Uterus (tissue), 4 donors: ENCODE data around the gene C1QTNF7. TPM values are rescaled to one million over a fixed set of nuclear protein-coding genes. Genes with fewer than 3 reads are reported as not detected.

Source experiments
- DNase-seq, 2 donors: peaks; one replicate each; pipeline ENCODE4 v3.0.0-alpha.2; 2019 to 2020
- H3K27ac ChIP-seq, 2 donors: fragments of 200-600 bp; sonication (generic); 1 replicate in 1 of 2; 2 replicates in 1 of 2; pipeline ENCODE4 v1.5.1; 2016 to 2018
- H3K27me3 ChIP-seq, 2 donors: fragments of 200-600 bp; sonication (generic); one replicate each; pipeline ENCODE4 v1.5.1; 2018 to 2019; ENCODE audit warnings: control low read depth in 1 of 2
- H3K36me3 ChIP-seq, 2 donors: fragments of 200-600 bp; sonication (generic); one replicate each; pipeline ENCODE4 v1.5.1; 2019; ENCODE audit warnings: control low read depth in 1 of 2
- H3K4me1 ChIP-seq, 2 donors: fragments of 200-600 bp; sonication (generic); one replicate each; pipeline ENCODE4 v1.5.1; 2018 to 2019; ENCODE audit warnings: control low read depth in 1 of 2
- H3K4me3 ChIP-seq, 2 donors: fragments of 200-600 bp; sonication (generic); 1 replicate in 1 of 2; 2 replicates in 1 of 2; pipeline ENCODE4 v1.5.1; 2018 to 2019; ENCODE audit warnings: mild to moderate bottlenecking in 1 of 2
- H3K9me3 ChIP-seq, 2 donors: fragments of 200-600 bp; sonication (generic); one replicate each; pipeline ENCODE4 v1.5.1; 2019; ENCODE audit warnings: control low read depth in 1 of 2
- CTCF ChIP-seq, 4 experiments: fragments of 200-600 bp in 2 of 4; fragments of 450-650 bp in 2 of 4; sonication (generic) in 2 of 4; IDR thresholded peaks; one replicate each; pipeline ENCODE4 v1.5.1; 2016 to 2019; ENCODE audit warnings: antibody characterized with exemption in 4 of 4, mild to moderate bottlenecking in 2 of 4, moderate library complexity in 1 of 4
- POLR2A ChIP-seq, 2 donors: fragments of 450-650 bp; IDR thresholded peaks; one replicate each; pipeline ENCODE4 v1.6.1; 2016; ENCODE audit warnings: antibody characterized with exemption in 2 of 2, mild to moderate bottlenecking in 1 of 2, moderate library complexity in 1 of 2
- intact Hi-C: fragments of 100-400 bp; cut with DNase I; formaldehyde crosslinking; loops from one replicate; pipeline ENCODE4 v1.15.1; 2023; ENCODE audit warnings: low total_unique reads
- total RNA-seq, 4 donors: library from RNA; depleted of rRNA in 3 of 4; stranded (reverse); fragments of >200 nt in 3 of 4; gene quantifications; one replicate each; pipeline versions ENCODE4 v1.1.0 to v1.2.4, GENCODE V29; 2014 to 2023
- donor health status: DM: yes; HTN: yes; CAD: no.

C1QTNF7 gene
- total RNA-seq, 4 donors from 2014 or later, result 6.1 to 31.5 (median 12.9) TPM

DNA sequence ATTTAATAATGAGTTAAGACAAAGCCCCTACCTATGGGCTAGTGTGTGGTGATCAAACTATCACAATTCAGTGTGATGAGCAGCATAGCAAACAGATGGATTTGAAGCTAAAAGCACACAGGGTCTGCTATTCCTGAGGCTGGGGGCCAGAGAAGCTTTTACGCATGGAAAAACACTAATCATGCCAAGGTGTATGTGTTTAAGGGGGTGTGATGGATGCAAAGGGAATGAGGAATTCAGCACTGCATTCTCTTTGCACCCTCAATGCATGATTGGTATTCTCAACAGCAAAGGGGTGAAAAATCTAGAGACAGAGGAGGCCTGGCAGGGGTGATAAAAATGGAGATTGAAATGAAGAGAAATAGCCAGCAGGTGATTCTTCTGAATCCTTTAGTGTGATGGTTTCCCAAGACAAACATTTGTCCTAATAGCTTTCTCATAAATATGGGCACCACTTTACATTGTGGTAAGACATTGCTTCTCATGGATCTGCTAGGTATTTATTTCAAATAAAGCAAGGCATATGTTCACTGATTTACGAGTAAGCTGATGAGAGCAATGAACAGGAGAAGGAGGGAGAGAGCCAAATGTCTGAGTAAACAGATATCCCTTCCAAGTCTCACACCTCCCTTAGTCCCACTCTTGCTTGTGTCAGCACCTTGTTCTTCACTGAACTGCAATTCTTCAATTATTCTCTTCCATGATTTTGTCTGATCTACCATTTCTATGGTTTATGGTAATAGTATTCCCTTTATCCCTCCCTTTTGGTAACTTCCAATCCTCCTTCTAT, 15.7 kb downstream of the C1QTNF7 start:
- Histone ChIP-seq H3K4me3 (no peak overlapping the region), H3K4me1 (no peaks in the 10 kb centered on the region), H3K36me3 (no peaks in the 10 kb centered on the region), H3K9me3 (no peaks in the 10 kb centered on the region), H3K27ac (no peak overlapping the region), H3K27me3 (no peaks in the 10 kb centered on the region)
- no peak for DNase-seq
- intact Hi-C loops, result no loop called here
- no peak for TF ChIP-seq CTCF (IDR thresholded peaks at IDR 0.05)
- TF ChIP-seq POLR2A (IDR thresholded peaks at IDR 0.05), result no peak

DNA sequence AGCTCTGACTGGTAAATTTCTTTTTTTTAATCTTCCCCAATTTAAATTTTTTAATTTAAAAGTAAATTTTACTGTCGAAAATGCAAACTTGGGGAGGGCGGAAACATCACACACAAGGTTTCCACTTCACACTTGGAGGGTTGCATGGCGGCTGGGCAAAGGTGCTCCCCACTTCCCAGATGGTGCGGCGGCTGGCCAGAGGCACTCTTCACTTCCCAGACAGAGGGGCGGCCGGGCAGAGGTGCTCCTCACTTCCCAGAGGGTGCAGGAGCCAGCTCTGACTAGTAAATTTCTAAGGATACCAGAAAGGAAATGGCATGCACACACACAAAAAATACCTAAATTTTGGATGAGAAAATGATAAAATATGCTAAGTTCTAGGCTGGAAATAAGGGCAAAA, 16.4 kb downstream of the C1QTNF7 start:
- no peak overlapping the region for H3K27ac ChIP-seq
- intact Hi-C loops, result no loop called here
- H3K9me3 ChIP-seq, result no peaks in the 10 kb centered on the region
- H3K36me3 ChIP-seq, result no peaks in the 10 kb centered on the region
- DNase-seq, result no peak
- H3K4me1 ChIP-seq, result no peaks in the 10 kb centered on the region
- no peak for TF ChIP-seq CTCF (IDR thresholded peaks at IDR 0.05)
- no peak for TF ChIP-seq POLR2A (IDR thresholded peaks at IDR 0.05)
- H3K27me3 ChIP-seq, result no peaks in the 10 kb centered on the region
- H3K4me3 ChIP-seq, result no peak overlapping the region

- Histone ChIP-seq H3K27me3 (no peaks in the 10 kb centered on the region), H3K27ac (no peak overlapping the region), H3K4me3 (no peak overlapping the region), H3K4me1 (no peaks in the 10 kb centered on the region), H3K36me3 (no peaks in the 10 kb centered on the region), H3K9me3 (no peaks in the 10 kb centered on the region)
- TF ChIP-seq POLR2A (IDR thresholded peaks at IDR 0.05), result no peak
- TF ChIP-seq CTCF (IDR thresholded peaks at IDR 0.05), result no peak
- no peak for DNase-seq
- intact Hi-C loops, result no loop called here
These were observed 17.2 kb downstream of the C1QTNF7 start for GRCh38 chr4:15444879-15445547.

DNA sequence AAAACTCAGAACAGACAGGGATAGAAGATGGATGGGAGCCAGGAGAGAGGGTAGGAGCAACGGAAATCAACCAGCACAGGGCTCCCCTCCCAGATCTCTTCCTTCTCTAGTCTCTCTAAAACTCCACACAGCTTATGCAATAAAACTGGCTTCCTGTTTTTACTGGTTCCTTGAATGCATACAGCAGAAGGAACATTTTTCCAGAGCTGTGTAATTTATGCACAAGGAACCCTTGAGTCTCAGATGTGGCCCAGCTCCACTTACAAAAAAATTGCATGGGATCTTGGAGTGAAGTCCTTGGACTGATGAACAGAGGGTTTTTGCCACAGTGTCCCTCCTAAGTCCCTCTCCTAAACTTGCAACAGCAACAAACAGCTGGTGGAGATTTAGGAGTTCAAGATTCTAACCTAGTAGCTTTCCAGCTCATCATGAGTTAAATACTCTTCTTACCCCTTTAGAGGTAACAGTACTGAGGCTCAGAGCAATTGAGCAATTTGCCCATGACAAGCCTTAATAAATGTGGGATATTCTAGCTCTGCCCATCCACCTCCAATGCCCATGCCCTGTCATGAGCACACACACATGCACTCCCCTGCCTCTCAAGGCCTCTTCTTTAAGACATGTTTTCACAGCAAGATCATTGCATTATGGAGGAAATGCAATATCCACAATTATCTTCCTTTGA, 23.5 kb downstream of the C1QTNF7 start:
- Histone ChIP-seq H3K27ac (peak overlapping the region; percentile 29 to 45), H3K4me1 (no peaks in the 10 kb centered on the region), H3K4me3 (no peak overlapping the region), H3K27me3 (no peaks in the 10 kb centered on the region), H3K9me3 (no peaks in the 10 kb centered on the region), H3K36me3 (no peaks in the 10 kb centered on the region)
- no peak for DNase-seq
- intact Hi-C loops, result no loop called here
- TF ChIP-seq CTCF (IDR thresholded peaks at IDR 0.05), result no peak
- no peak for TF ChIP-seq POLR2A (IDR thresholded peaks at IDR 0.05)
